ENCODE data around the gene MRPL57.

GRCh38 chr13:21148557-21149258, 27.8 kb upstream of the MRPL57 start:
- TF ChIP-seq CTCF (IDR thresholded peaks at IDR 0.05) (no peak), POLR2A (IDR thresholded peaks at IDR 0.05) (no peak)

All from prostate gland (tissue), 2 donors.